Colonic mucosa (tissue), 4 donors: Measurements from ENCODE around the gene SDHB. TPM values are rescaled to one million over a fixed set of nuclear protein-coding genes. Genes with fewer than 3 reads are reported as not detected.

Experiments
- DNase-seq: peaks from one replicate; pipeline ENCODE4 v3.0.0-alpha.2; 2020
- H3K27ac ChIP-seq: fragments of 200-600 bp; one replicate; pipeline ENCODE4 v1.8.0; 2021
- H3K27me3 ChIP-seq: fragments of 200-600 bp; one replicate; pipeline ENCODE4 v1.8.0; 2021
- H3K36me3 ChIP-seq: fragments of 200-600 bp; one replicate; pipeline ENCODE4 v1.8.0; 2021
- H3K4me1 ChIP-seq: fragments of 200-600 bp; one replicate; pipeline ENCODE4 v1.8.0; 2021; ENCODE audit warnings: mild to moderate bottlenecking
- H3K4me3 ChIP-seq: fragments of 200-600 bp; one replicate; pipeline ENCODE4 v1.8.0; 2021
- H3K9ac ChIP-seq, 2 donors: one replicate each; pipeline ENCODE4 v1.7.0; 2013; ENCODE audit warnings: control low read depth in 2 of 2, low read depth in 2 of 2, low read length in 2 of 2
- H3K9me3 ChIP-seq: fragments of 200-600 bp; one replicate; pipeline ENCODE4 v1.8.0; 2021
- intact Hi-C: fragments of 100-400 bp; cut with DNase I; formaldehyde crosslinking; loops from one replicate; pipeline ENCODE4 v1.14.1; 2022
- total RNA-seq, 2 donors: library from RNA; stranded (reverse); fragmentation: NEBNext Ultra II Directional in 1 of 2; extraction: Animal tissue kit (Norgen Biotek cat#: 25700) in 1 of 2; gene quantifications; one replicate each; pipeline ENCODE4 v1.2.1, GENCODE V29; 2021
- TF ChIP-seq, protein P1 (sequence below): fragments of 200-600 bp; IDR thresholded peaks from one replicate; pipeline ENCODE4 v1.8.0; 2022; ENCODE audit warnings: antibody characterized with exemption, mild to moderate bottlenecking
- donor health status: healthy.
- donor health status: DM: no; HTN: no; CAD: no.
- donor health status: DM: no; HTN: no; CAD: no.

SDHB gene
- total RNA-seq, 2 donors from 2014 or later: 208 to 229 TPM

DNA sequence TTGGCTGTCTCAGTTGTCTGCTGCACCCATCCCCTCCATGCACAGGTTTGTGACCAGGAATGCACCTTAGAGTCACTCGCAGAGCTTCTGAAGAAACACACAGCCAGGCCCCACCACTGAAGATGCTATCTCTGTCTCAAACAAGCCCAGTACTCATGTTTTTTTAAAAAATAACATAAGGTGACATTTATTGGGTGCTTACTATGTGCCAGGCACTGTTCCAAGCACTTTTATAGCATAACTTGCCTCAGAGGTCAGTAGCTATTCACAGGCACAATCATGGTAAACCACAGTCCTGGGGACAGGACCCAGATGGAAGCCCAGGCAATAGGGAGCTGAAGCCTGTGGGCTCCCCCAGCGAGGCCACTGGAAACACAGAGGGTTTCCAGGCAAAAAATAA lies 33.3 kb downstream of the SDHB start:
- Histone ChIP-seq H3K9me3 (no peaks in the 10 kb centered on the region), H3K9ac (no peak overlapping the region), H3K36me3 (peaks cover 34% of the 10 kb centered on the region), H3K4me3 (no peak overlapping the region), H3K27ac (no peak overlapping the region), H3K27me3 (no peaks in the 10 kb centered on the region), H3K4me1 (no peaks in the 10 kb centered on the region)
- DNase-seq: no peak
- intact Hi-C loops: no loop called here
- TF ChIP-seq, protein P1, sequence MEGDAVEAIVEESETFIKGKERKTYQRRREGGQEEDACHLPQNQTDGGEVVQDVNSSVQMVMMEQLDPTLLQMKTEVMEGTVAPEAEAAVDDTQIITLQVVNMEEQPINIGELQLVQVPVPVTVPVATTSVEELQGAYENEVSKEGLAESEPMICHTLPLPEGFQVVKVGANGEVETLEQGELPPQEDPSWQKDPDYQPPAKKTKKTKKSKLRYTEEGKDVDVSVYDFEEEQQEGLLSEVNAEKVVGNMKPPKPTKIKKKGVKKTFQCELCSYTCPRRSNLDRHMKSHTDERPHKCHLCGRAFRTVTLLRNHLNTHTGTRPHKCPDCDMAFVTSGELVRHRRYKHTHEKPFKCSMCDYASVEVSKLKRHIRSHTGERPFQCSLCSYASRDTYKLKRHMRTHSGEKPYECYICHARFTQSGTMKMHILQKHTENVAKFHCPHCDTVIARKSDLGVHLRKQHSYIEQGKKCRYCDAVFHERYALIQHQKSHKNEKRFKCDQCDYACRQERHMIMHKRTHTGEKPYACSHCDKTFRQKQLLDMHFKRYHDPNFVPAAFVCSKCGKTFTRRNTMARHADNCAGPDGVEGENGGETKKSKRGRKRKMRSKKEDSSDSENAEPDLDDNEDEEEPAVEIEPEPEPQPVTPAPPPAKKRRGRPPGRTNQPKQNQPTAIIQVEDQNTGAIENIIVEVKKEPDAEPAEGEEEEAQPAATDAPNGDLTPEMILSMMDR: no peak

DNA sequence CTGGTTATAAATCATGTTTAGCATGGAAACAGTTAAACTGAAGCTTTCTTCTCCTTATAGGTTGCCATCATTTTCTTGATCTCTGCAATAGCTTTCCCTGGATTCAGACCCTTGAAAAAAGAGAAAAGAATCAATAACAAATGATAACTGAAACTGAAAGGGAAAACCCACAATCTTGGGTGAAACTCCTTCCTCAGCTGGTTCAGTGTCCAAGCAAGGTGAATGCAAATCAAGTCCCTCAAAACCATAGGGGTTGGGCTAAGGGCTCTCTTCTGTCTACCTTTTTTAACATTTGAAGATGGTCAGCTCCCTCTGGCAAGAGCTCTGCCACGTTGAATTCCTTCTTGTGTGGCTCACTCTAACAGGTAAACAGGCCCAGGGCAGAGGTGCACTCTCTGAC lies 35.0 kb downstream of the SDHB start:
- H3K4me3 ChIP-seq: no peak overlapping the region
- H3K9ac ChIP-seq: no peak overlapping the region
- H3K4me1 ChIP-seq: no peaks in the 10 kb centered on the region
- TF ChIP-seq, protein P1: no peak
- no peak overlapping the region for H3K27ac ChIP-seq
- intact Hi-C loops: no loop called here
- no peaks in the 10 kb centered on the region for H3K9me3 ChIP-seq
- DNase-seq: no peak
- H3K36me3 ChIP-seq: peaks cover 34% of the 10 kb centered on the region
- H3K27me3 ChIP-seq: no peaks in the 10 kb centered on the region

DNA sequence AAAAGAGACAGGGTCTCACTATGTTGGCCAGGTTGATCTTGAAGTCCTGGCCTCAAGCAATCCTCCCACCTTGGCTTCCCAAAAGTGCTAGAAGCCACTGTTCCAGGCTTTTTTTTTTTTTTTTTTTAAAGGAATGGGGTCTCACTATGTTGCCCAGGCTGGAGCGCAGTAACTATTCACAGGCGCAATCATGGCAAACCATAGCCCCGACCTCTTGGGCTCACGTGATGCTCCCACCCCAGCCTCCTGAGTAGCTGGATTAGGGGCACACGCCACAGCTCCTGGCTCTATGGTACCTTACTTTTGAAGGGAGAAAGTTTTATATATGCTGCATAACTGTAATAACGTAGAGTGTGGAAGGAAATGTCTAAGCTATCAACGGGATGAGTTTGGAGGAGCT lies 36.4 kb downstream of the SDHB start:
- Histone ChIP-seq H3K27ac (no peak overlapping the region), H3K4me1 (no peaks in the 10 kb centered on the region), H3K4me3 (no peak overlapping the region), H3K36me3 (peaks cover 30% of the 10 kb centered on the region), H3K9ac (no peak overlapping the region), H3K27me3 (no peaks in the 10 kb centered on the region), H3K9me3 (no peaks in the 10 kb centered on the region)
- intact Hi-C loops: no loop called here
- DNase-seq: no peak
- TF ChIP-seq, protein P1: no peak

DNA sequence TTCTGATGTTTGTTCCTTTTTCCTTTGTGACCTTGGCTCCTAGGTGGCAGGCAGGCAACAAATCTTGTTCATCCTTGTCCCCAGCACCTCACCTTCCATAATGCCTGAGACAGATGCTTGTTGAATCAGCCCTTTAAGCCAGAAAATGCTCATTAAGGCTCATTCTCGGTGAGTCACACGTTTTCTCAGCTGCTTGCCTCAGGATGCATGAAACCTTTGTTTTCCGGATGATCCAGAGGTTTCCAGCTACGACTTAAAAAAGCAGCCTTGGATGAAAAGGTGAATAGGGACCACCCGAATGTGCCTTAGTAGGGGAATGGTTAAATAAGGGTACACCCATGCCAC lies 37.5 kb downstream of the SDHB start:
- Histone ChIP-seq H3K4me1 (no peaks in the 10 kb centered on the region), H3K36me3 (peaks cover 23% of the 10 kb centered on the region), H3K4me3 (no peak overlapping the region), H3K27ac (no peak overlapping the region), H3K9ac (no peak overlapping the region), H3K27me3 (no peaks in the 10 kb centered on the region), H3K9me3 (no peaks in the 10 kb centered on the region)
- TF ChIP-seq, protein P1: no peak
- DNase-seq: no peak
- intact Hi-C loops: no loop called here

DNA sequence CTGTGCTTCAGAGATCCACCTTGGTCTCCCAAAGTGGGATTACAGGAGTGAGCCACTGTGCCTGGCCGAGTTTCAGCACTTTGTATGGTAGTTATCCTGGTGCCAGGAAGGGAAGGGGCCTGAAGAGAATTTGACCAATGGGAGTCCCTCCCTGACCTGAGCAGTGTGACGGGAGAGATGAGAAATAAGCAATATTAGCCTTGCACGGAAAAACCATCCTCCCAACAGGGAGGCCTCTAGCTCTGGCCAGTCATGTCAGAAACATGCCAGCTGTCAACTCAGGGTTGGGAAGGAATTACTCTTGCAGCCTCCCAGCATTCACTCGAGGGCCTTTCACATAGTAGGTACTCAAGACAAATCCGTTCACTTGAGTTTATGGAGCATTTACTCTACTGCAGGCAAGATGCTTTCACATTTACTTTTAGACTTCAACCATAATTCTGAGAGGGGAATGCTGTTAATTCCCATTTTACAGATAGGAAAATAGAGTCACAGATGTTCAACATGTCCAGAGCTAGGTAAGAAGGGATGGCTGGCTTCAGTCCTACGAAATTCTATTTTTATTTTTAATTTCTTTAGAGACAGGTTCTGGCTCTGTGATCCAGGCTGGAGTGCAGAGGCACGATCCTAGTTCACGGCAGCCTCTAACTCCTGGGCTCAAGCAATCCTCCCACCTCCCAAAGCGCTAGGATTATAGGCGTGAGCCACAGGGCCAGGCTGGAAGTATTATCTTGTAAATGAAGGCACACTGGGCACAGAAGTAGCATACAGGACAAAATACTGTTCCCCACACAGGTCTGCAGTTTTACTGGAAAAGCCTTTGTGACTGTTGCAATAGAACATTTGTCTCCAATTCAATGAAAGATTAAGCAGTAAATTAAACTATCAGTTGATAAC lies 38.9 kb downstream of the SDHB start:
- H3K36me3 ChIP-seq: peaks cover 9% of the 10 kb centered on the region
- no peak overlapping the region for H3K4me3 ChIP-seq
- H3K9me3 ChIP-seq: no peaks in the 10 kb centered on the region
- no peak overlapping the region for H3K9ac ChIP-seq
- no peak overlapping the region for H3K27ac ChIP-seq
- TF ChIP-seq, protein P1: no peak
- intact Hi-C loops: no loop called here
- no peaks in the 10 kb centered on the region for H3K27me3 ChIP-seq
- no peak for DNase-seq
- peaks cover 7% of the 10 kb centered on the region for H3K4me1 ChIP-seq
